ENCODE measurements around the gene NTM. TPM values are rescaled to one million over a fixed set of nuclear protein-coding genes. Genes with fewer than 3 reads are reported as not detected.

Gene NTM
- total RNA-seq, 1 experiment from 2014 or later: not detected

DNA sequence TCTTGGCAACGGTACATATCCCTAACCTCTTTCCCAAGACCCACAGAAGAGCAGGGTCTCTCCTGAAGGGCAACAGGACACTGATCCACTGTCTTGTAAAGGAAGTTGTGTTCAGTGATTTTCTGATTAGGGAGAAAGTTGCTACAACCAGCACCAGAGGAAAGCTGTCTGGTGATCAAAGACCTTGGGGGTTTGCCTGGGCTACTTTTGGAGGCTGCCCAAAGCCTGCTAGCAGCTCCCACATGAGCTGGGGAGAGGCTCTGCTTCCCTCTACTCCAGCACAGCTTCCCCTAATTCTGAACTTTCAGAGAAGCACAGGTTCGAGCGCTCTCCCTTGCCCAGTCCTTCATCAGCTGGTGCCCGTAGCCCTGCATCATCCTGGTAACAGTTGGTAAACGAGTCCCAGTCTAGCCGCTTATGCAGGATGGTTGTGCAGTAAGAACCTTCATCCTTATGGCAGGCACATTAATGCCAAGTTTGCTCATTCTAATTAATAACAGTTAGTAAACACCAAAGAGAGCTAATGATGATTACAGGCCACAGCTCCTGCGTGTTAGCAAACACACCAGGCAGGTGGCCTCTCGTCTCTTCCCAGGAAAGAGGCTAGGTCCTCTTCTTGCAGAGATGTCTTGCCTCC lies 173.1 kb downstream of the NTM start:
- Histone ChIP-seq H3K36me3 (ENCODE audit: control insufficient read depth in 1 of 2, insufficient read depth in 2 of 2, low read length in 2 of 2) (no peaks in the 10 kb centered on the region), H2AFZ (ENCODE audit: low read depth, low read length, poor library complexity, severe bottlenecking) (no peak overlapping the region), H3K27ac (ENCODE audit: low read depth, low read length) (no peak overlapping the region), H3K27me3 (ENCODE audit: insufficient read depth, low read length) (no peaks in the 10 kb centered on the region), H4K20me1 (ENCODE audit: insufficient read depth) (no peaks in the 10 kb centered on the region), H3K79me2 (ENCODE audit: insufficient read depth, low read length) (no peaks in the 10 kb centered on the region), H3K9me2 (ENCODE audit: insufficient read depth) (no peaks in the 10 kb centered on the region), H3K9ac (ENCODE audit: low read length) (no peak overlapping the region), H3K4me1 (ENCODE audit: control insufficient read depth in 1 of 2, insufficient read depth in 2 of 2, low read length in 2 of 2) (no peaks in the 10 kb centered on the region), H3K9me3 (ENCODE audit: control insufficient read depth in 1 of 2, insufficient read depth in 1 of 2, low read depth in 1 of 2, low read length in 2 of 2) (peaks cover 0 to 3% of the 10 kb centered on the region in 2 experiments; a peak in 2 of 4 replicates), H3K4me2 (ENCODE audit: low read length) (no peak overlapping the region), H3K4me3 (replicated peaks in 1 of 2; ENCODE audit: low read depth in 1 of 2, low read length in 2 of 2) (no peak overlapping the region)
- ChIA-PET CTCF (no interaction called here), RAD21 (ENCODE audit: low non-redundant PET in 1 of 2, low total read pairs in 2 of 2, uncharacterized antibody in 2 of 2, unreplicated experiment in 2 of 2) (no interaction called here), POLR2A (no interaction called here)
- no peak for DNase-seq (ENCODE audit: low read depth, low spot score)
- ATAC-seq: no peak
- intact Hi-C loops (cut with micrococcal nuclease): no loop called here
- TF ChIP-seq, protein P1, sequence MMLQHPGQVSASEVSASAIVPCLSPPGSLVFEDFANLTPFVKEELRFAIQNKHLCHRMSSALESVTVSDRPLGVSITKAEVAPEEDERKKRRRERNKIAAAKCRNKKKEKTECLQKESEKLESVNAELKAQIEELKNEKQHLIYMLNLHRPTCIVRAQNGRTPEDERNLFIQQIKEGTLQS (IDR thresholded peaks at IDR 0.05): no peak
- TF ChIP-seq ELF1 (IDR thresholded peaks at IDR 0.05; ENCODE audit: borderline replicate concordance, low read depth) (no peak), EZH2phosphoT487 (IDR thresholded peaks at IDR 0.05; ENCODE audit: borderline replicate concordance) (no peak), CEBPB (IDR thresholded peaks at IDR 0.05; ENCODE audit: low read depth) (no peak), EGR1 (IDR thresholded peaks at IDR 0.05; ENCODE audit: low read depth) (no peak), RAD21 (IDR thresholded peaks at IDR 0.05; ENCODE audit: low read depth) (no peak), SRF (IDR thresholded peaks at IDR 0.05; ENCODE audit: low read depth) (no peak), CBX3 (IDR thresholded peaks at IDR 0.05; ENCODE audit: low read depth) (no peak), CTCF (IDR thresholded peaks at IDR 0.05 in 2 of 3, conservative IDR thresholded peaks at IDR 0.05 in 1 of 3; ENCODE audit: borderline replicate concordance in 1 of 3, insufficient read depth in 1 of 3, low read depth in 2 of 3, low read length in 2 of 3) (no peak), EZH2 (IDR thresholded peaks at IDR 0.05) (no peak), MAX (IDR thresholded peaks at IDR 0.05) (no peak), FOSL1 (IDR thresholded peaks at IDR 0.05; ENCODE audit: low read depth) (no peak), POLR2A (IDR thresholded peaks at IDR 0.05; ENCODE audit: borderline replicate concordance, extremely low read depth, insufficient read depth, insufficient read length) (no peak), TCF7L2 (IDR thresholded peaks at IDR 0.05; ENCODE audit: borderline replicate concordance, extremely low read depth, insufficient read depth, insufficient read length) (no peak), SP1 (IDR thresholded peaks at IDR 0.05; ENCODE audit: low read depth) (no peak), ZNF274 (IDR thresholded peaks at IDR 0.05; ENCODE audit: low read depth, low read length) (no peak), SIN3A (IDR thresholded peaks at IDR 0.05; ENCODE audit: low read depth) (no peak), ZFX (IDR thresholded peaks at IDR 0.05) (no peak)
- no TSS peak for BruUV-seq (replicated peaks)

Measured in HCT116 (cell line).